GM23248 (cell line): ENCODE results near the gene SH2D4B.

Experiments used
- EZH2 ChIP-seq: fragments of 200-600 bp; sonication (generic); IDR thresholded peaks from 2 replicates; pipeline ENCODE4 v1.6.1; 2018; ENCODE audit warnings: antibody characterized with exemption, mild to moderate bottlenecking; ENCODE audit not compliant: insufficient read depth, poor library complexity, severe bottlenecking
- EZH2phosphoT487 ChIP-seq: fragments of 200-600 bp; sonication (generic); IDR thresholded peaks from 2 replicates; pipeline ENCODE4 v1.6.1; 2018; ENCODE audit warnings: antibody characterized with exemption, moderate library complexity, mild to moderate bottlenecking, low read depth; ENCODE audit not compliant: insufficient read depth

- no peak for TF ChIP-seq EZH2phosphoT487
- no peak for TF ChIP-seq EZH2
Measured at GRCh38 chr10:80622153-80622552, 84.5 kb downstream of the SH2D4B start.
